ENCODE results near the gene ZSCAN31. TPM values are rescaled to one million over a fixed set of nuclear protein-coding genes. Genes with fewer than 3 reads are reported as not detected.

ZSCAN31 gene
- total RNA-seq, 1 experiment from 2014 or later: 4.2 TPM

GRCh38 chr6:28351087-28351486 is 15.1 kb upstream of the ZSCAN31 start:
- Histone ChIP-seq H3K9me2 (replicated peaks; ENCODE audit: insufficient read depth, low read length) (no peaks in the 10 kb centered on the region), H3K9me3 (ENCODE audit: low read length) (no peaks in the 10 kb centered on the region), H3K4me1 (ENCODE audit: low read length) (peaks cover 30% of the 10 kb centered on the region), H3K4me3 (ENCODE audit: low read length) (peak overlapping the region; percentile 85), H2AFZ (ENCODE audit: low read length) (no peak overlapping the region), H3K27me3 (ENCODE audit: low read length) (no peaks in the 10 kb centered on the region), H3K79me2 (ENCODE audit: low read length) (peaks cover 39% of the 10 kb centered on the region), H4K20me1 (ENCODE audit: insufficient read depth, low read depth, low read length) (no peaks in the 10 kb centered on the region), H3K4me2 (ENCODE audit: low read depth, low read length, poor library complexity, severe bottlenecking) (peak overlapping the region; percentile 98), H3K36me3 (ENCODE audit: insufficient read depth, low read length) (no peaks in the 10 kb centered on the region), H3K9ac (ENCODE audit: low read length) (peak overlapping the region; percentile 81; the same call in 1 of the 2 replicates), H3K27ac (ENCODE audit: low read length) (no peak overlapping the region)
- DNase-seq: no peak

GRCh38 chr6:28349892-28350737 is 14.2 kb upstream of the ZSCAN31 start, which contains the start of gene ZKSCAN3:
Gene ZKSCAN3, plus strand, starts transcription at chr6:28349947. Its CDS starts 9,640 bp downstream, at chr6:28359587.
- Histone ChIP-seq H3K4me3 (ENCODE audit: low read length) (peak within 1 kb of the TSS; percentile 85), H3K27ac (ENCODE audit: low read length) (peak within 1 kb of the TSS; percentile 18; the same call in 1 of the 2 replicates), H3K4me1 (ENCODE audit: low read length) (peaks cover 21% of the 10 kb centered on the region), H4K20me1 (ENCODE audit: insufficient read depth, low read depth, low read length) (no peaks in the 10 kb centered on the region), H3K9me2 (replicated peaks; ENCODE audit: insufficient read depth, low read length) (no peaks in the 10 kb centered on the region), H3K27me3 (ENCODE audit: low read length) (no peaks in the 10 kb centered on the region), H3K36me3 (ENCODE audit: insufficient read depth, low read length) (no peaks in the 10 kb centered on the region), H2AFZ (ENCODE audit: low read length) (peak within 1 kb of the TSS; percentile 98), H3K9ac (ENCODE audit: low read length) (peak within 1 kb of the TSS; percentile 81), H3K9me3 (ENCODE audit: low read length) (no peaks in the 10 kb centered on the region), H3K4me2 (ENCODE audit: low read depth, low read length, poor library complexity, severe bottlenecking) (peak within 1 kb of the TSS; percentile 98), H3K79me2 (ENCODE audit: low read length) (peaks cover 39% of the 10 kb centered on the region)
- DNase-seq: peak; percentile 94

- Histone ChIP-seq H3K27ac (ENCODE audit: low read length) (no peak overlapping the region; the same call in 1 of the 2 replicates), H3K9me2 (replicated peaks; ENCODE audit: insufficient read depth, low read length) (no peaks in the 10 kb centered on the region), H3K4me3 (ENCODE audit: low read length) (peak overlapping the region; percentile 85), H3K36me3 (ENCODE audit: insufficient read depth, low read length) (no peaks in the 10 kb centered on the region), H3K4me2 (ENCODE audit: low read depth, low read length, poor library complexity, severe bottlenecking) (peak overlapping the region; percentile 98), H2AFZ (ENCODE audit: low read length) (peak overlapping the region; percentile 98), H4K20me1 (ENCODE audit: insufficient read depth, low read depth, low read length) (no peaks in the 10 kb centered on the region), H3K9ac (ENCODE audit: low read length) (peak overlapping the region; percentile 81), H3K79me2 (ENCODE audit: low read length) (peaks cover 39% of the 10 kb centered on the region), H3K9me3 (ENCODE audit: low read length) (no peaks in the 10 kb centered on the region), H3K4me1 (ENCODE audit: low read length) (peaks cover 18% of the 10 kb centered on the region), H3K27me3 (ENCODE audit: low read length) (no peaks in the 10 kb centered on the region)
- DNase-seq: no peak
These were observed 13.5 kb upstream of the ZSCAN31 start for GRCh38 chr6:28349344-28349891.

- Histone ChIP-seq H3K79me2 (ENCODE audit: low read length) (peaks cover 23% of the 10 kb centered on the region), H3K9me3 (ENCODE audit: low read length) (no peaks in the 10 kb centered on the region), H3K27ac (ENCODE audit: low read length) (no peak overlapping the region), H3K4me2 (ENCODE audit: low read depth, low read length, poor library complexity, severe bottlenecking) (no peak overlapping the region), H3K9me2 (replicated peaks; ENCODE audit: insufficient read depth, low read length) (no peaks in the 10 kb centered on the region), H3K27me3 (ENCODE audit: low read length) (no peaks in the 10 kb centered on the region), H4K20me1 (ENCODE audit: insufficient read depth, low read depth, low read length) (no peaks in the 10 kb centered on the region), H3K36me3 (ENCODE audit: insufficient read depth, low read length) (no peaks in the 10 kb centered on the region), H2AFZ (ENCODE audit: low read length) (no peak overlapping the region), H3K4me1 (ENCODE audit: low read length) (peaks cover 18% of the 10 kb centered on the region), H3K9ac (ENCODE audit: low read length) (no peak overlapping the region), H3K4me3 (ENCODE audit: low read length) (no peak overlapping the region)
- no peak for DNase-seq
These were observed 11.2 kb upstream of the ZSCAN31 start for GRCh38 chr6:28347119-28347518.

GRCh38 chr6:28345201-28345600 is 9.3 kb upstream of the ZSCAN31 start:
- H3K36me3 ChIP-seq (ENCODE audit: insufficient read depth, low read length): no peaks in the 10 kb centered on the region
- no peaks in the 10 kb centered on the region for H3K9me2 ChIP-seq (replicated peaks; ENCODE audit: insufficient read depth, low read length)
- no peaks in the 10 kb centered on the region for H3K27me3 ChIP-seq (ENCODE audit: low read length)
- no peak overlapping the region for H2AFZ ChIP-seq (ENCODE audit: low read length)
- no peak overlapping the region for H3K4me3 ChIP-seq (ENCODE audit: low read length)
- no peak overlapping the region for H3K9ac ChIP-seq (ENCODE audit: low read length)
- no peaks in the 10 kb centered on the region for H3K9me3 ChIP-seq (ENCODE audit: low read length)
- H3K4me1 ChIP-seq (ENCODE audit: low read length): peaks cover 4% of the 10 kb centered on the region
- H3K27ac ChIP-seq (ENCODE audit: low read length): no peak overlapping the region
- H3K4me2 ChIP-seq (ENCODE audit: low read depth, low read length, poor library complexity, severe bottlenecking): no peak overlapping the region
- DNase-seq: no peak
- no peaks in the 10 kb centered on the region for H4K20me1 ChIP-seq (ENCODE audit: insufficient read depth, low read depth, low read length)
- H3K79me2 ChIP-seq (ENCODE audit: low read length): peaks cover 4% of the 10 kb centered on the region

DNA sequence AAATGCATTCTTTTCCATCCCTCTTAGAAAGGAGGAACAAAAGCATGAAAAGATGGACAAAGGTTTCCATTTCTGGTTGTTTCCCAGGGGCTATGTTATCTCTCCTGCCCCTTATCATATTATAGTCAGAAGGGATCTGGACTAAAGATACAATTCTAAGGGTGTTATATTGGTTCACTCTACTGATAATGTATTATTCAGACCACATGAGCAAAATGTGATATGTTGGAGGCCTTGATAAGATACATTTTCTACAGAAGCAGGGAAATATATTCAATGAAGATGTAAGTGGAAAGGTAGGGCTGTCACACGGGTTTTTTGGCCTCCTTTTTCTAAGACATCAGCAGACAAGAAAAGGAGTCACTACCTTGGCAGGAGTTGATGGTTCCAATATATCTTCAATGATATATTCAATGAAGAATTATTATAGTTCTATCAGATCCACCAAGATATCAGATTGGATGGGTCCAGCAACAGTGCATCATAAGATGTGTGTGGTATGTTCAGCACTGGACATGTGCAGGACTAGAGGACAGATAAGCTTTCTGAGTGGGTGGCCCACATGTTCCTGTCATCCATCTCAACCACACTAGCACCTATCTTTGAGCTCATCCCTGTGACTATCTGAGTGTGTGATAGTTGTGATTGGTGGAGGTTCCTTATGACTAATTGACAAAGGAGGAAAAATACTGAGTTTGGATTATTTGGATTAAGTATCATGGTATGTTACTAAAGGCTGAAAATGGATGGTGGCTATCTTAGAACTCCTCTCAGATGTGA is 8.1 kb upstream of the ZSCAN31 start:
- H3K4me3 ChIP-seq (ENCODE audit: low read length): no peak overlapping the region
- no peak overlapping the region for H3K4me2 ChIP-seq (ENCODE audit: low read depth, low read length, poor library complexity, severe bottlenecking)
- no peaks in the 10 kb centered on the region for H3K79me2 ChIP-seq (ENCODE audit: low read length)
- no peak overlapping the region for H3K9ac ChIP-seq (ENCODE audit: low read length)
- no peaks in the 10 kb centered on the region for H3K27me3 ChIP-seq (ENCODE audit: low read length)
- no peak overlapping the region for H3K27ac ChIP-seq (ENCODE audit: low read length)
- no peaks in the 10 kb centered on the region for H3K36me3 ChIP-seq (ENCODE audit: insufficient read depth, low read length)
- DNase-seq: no peak
- no peaks in the 10 kb centered on the region for H3K9me2 ChIP-seq (replicated peaks; ENCODE audit: insufficient read depth, low read length)
- no peaks in the 10 kb centered on the region for H3K9me3 ChIP-seq (ENCODE audit: low read length)
- H2AFZ ChIP-seq (ENCODE audit: low read length): no peak overlapping the region
- H3K4me1 ChIP-seq (ENCODE audit: low read length): no peaks in the 10 kb centered on the region
- no peaks in the 10 kb centered on the region for H4K20me1 ChIP-seq (ENCODE audit: insufficient read depth, low read depth, low read length)

GRCh38 chr6:28340310-28341095 is 4.6 kb upstream of the ZSCAN31 start:
- Histone ChIP-seq H3K27ac (ENCODE audit: low read length) (no peak overlapping the region), H2AFZ (ENCODE audit: low read length) (no peak overlapping the region), H3K9ac (ENCODE audit: low read length) (no peak overlapping the region), H3K4me2 (ENCODE audit: low read depth, low read length, poor library complexity, severe bottlenecking) (no peak overlapping the region), H3K79me2 (ENCODE audit: low read length) (no peaks in the 10 kb centered on the region), H4K20me1 (ENCODE audit: insufficient read depth, low read depth, low read length) (no peaks in the 10 kb centered on the region), H3K27me3 (ENCODE audit: low read length) (no peaks in the 10 kb centered on the region), H3K9me2 (replicated peaks; ENCODE audit: insufficient read depth, low read length) (no peaks in the 10 kb centered on the region), H3K9me3 (ENCODE audit: low read length) (no peaks in the 10 kb centered on the region), H3K36me3 (ENCODE audit: insufficient read depth, low read length) (no peaks in the 10 kb centered on the region), H3K4me3 (ENCODE audit: low read length) (no peak overlapping the region), H3K4me1 (ENCODE audit: low read length) (peaks cover 15% of the 10 kb centered on the region)
- no peak for DNase-seq
